GM12878 (cell line): Measurements from ENCODE around the gene NNMT.

ENCODE experiments used
- CHD2 ChIP-seq: IDR thresholded peaks from 2 replicates; pipeline ENCODE4 v1.6.1; 2011; ENCODE audit warnings: low read depth, low read length, improper control_type of control experiment, borderline replicate concordance
- EGR1 ChIP-seq, 2 experiments: IDR thresholded peaks; 1 replicate in 1 of 2; 2 replicates in 1 of 2; pipeline ENCODE4 v1.6.1; 2011 to 2012; ENCODE audit warnings: low read depth in 2 of 2, low read length in 2 of 2, borderline replicate concordance in 1 of 2, mild to moderate bottlenecking in 1 of 2, moderate library complexity in 1 of 2
- JUNB ChIP-seq: IDR thresholded peaks from 2 replicates; pipeline ENCODE4 v1.6.1; 2016; ENCODE audit warnings: antibody characterized with exemption, mild to moderate bottlenecking
- MYC ChIP-seq: IDR thresholded peaks from 2 replicates; pipeline ENCODE4 v1.6.1; 2011; ENCODE audit warnings: mild to moderate bottlenecking, low read length, moderate library complexity, inconsistent platforms; ENCODE audit not compliant: insufficient read depth, insufficient replicate concordance, insufficient read length, severe bottlenecking
- TF ChIP-seq, protein P1 (sequence below), 3 experiments: IDR thresholded peaks in 2 of 3; conservative IDR thresholded peaks in 1 of 3; 2 replicates each; pipeline ENCODE4 v1.5.1; 2011; ENCODE audit warnings: low read depth in 3 of 3, low read length in 3 of 3, mild to moderate bottlenecking in 3 of 3, control low read depth in 2 of 3, moderate library complexity in 2 of 3, inconsistent platforms in 1 of 3, mixed read lengths in 1 of 3; ENCODE audit not compliant: control insufficient read depth in 2 of 3, insufficient read depth in 1 of 3; ENCODE audit errors: extremely low read depth in 1 of 3

DNA sequence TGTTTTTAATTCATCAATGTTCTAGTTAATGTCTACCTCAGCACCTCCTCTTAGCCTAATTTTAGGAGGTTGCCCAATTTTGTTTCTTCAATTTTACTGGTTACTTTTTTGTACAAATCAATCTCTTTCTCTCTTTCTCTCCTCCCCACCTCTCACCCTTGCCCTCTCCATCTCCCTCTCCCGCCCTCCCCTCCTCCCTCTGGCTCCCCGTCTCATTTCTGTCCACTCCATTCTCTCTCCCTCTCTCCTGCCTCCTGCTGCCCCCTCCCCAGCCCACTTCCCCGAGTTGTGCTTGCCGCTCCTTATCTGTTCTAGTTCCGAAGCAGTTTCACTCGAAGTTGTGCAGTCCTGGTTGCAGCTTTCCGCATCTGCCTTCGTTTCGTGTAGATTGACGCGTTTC, 40.9 kb upstream of the NNMT start:
- no peak for TF ChIP-seq JUNB
- no peak for TF ChIP-seq CHD2
- TF ChIP-seq EGR1 (IDR thresholded peaks at IDR 0.05; ENCODE audit: borderline replicate concordance in 1 of 2, low read depth in 2 of 2, low read length in 2 of 2): no peak
- TF ChIP-seq MYC: no peak
- TF ChIP-seq, protein P1, sequence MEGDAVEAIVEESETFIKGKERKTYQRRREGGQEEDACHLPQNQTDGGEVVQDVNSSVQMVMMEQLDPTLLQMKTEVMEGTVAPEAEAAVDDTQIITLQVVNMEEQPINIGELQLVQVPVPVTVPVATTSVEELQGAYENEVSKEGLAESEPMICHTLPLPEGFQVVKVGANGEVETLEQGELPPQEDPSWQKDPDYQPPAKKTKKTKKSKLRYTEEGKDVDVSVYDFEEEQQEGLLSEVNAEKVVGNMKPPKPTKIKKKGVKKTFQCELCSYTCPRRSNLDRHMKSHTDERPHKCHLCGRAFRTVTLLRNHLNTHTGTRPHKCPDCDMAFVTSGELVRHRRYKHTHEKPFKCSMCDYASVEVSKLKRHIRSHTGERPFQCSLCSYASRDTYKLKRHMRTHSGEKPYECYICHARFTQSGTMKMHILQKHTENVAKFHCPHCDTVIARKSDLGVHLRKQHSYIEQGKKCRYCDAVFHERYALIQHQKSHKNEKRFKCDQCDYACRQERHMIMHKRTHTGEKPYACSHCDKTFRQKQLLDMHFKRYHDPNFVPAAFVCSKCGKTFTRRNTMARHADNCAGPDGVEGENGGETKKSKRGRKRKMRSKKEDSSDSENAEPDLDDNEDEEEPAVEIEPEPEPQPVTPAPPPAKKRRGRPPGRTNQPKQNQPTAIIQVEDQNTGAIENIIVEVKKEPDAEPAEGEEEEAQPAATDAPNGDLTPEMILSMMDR (IDR thresholded peaks at IDR 0.05 in 2 of 3, conservative IDR thresholded peaks at IDR 0.05 in 1 of 3; ENCODE audit: control insufficient read depth in 2 of 3, extremely low read depth in 1 of 3, insufficient read depth in 1 of 3, low read depth in 3 of 3, low read length in 3 of 3): no peak
